Hippocampal formation (tissue), 2 donors: Measurements from ENCODE around the gene PHACTR3.
A peak's percentile ranks its signal among the peaks of the same experiment; 100 is the strongest.

ENCODE experiments used
- DNase-seq, 2 donors: peaks; one replicate each; lab custom pipeline; 2025; lab: John Stamatoyannopoulos, UW

Gene PHACTR3

GRCh38 chr20:59751075-59751711, 146.9 kb downstream of the PHACTR3 start:
- DNase-seq, result peak; percentile 71 to 76

GRCh38 chr20:59752101-59752586, 147.8 kb downstream of the PHACTR3 start:
- DNase-seq, result peak; percentile 24 to 41

- DNase-seq, result no peak
These were observed 148.5 kb downstream of the PHACTR3 start for GRCh38 chr20:59752704-59753460.

- no peak for DNase-seq
These were observed 149.5 kb downstream of the PHACTR3 start for GRCh38 chr20:59753836-59754235.

- no peak for DNase-seq
These were observed 150.2 kb downstream of the PHACTR3 start for GRCh38 chr20:59754551-59754950.

GRCh38 chr20:59756241-59756640, 151.9 kb downstream of the PHACTR3 start:
- no peak for DNase-seq

GRCh38 chr20:59764037-59764436, 159.7 kb downstream of the PHACTR3 start:
- no peak for DNase-seq

DNA sequence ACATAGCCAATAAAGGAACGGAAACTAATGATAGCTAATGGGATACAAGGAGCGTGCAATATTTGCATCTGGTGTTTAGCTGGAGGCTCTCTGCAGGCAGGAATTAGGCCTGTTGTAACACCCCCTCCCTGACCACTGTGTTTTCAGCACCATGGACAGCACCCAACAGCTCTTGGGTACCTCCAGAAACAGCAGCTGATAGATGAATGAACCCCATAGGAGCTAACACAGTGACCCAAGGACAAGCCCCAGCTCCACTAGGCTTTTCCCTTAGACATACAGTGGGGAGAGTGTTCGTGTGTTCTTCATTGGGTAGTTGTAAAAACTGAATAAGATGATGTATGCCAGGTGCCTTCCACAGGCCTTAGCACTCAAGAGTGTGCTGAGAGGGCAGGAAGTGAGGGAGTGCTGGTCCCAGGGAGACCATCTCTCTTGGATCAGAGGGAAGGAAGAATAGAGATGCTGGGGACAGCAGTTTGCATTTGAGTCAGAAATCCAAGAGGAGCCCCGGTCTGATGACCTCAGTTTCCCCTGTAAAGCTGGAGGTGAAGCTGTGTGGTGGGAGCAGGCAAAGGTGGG, 161.3 kb downstream of the PHACTR3 start:
- DNase-seq, result no peak

GRCh38 chr20:59767656-59768055, 163.3 kb downstream of the PHACTR3 start:
- DNase-seq, result no peak

GRCh38 chr20:59770270-59770669, 165.9 kb downstream of the PHACTR3 start:
- DNase-seq, result no peak

- DNase-seq, result no peak
These were observed 166.5 kb downstream of the PHACTR3 start for GRCh38 chr20:59770851-59771250.

GRCh38 chr20:59771506-59772372, 167.4 kb downstream of the PHACTR3 start:
- no peak for DNase-seq

- no peak for DNase-seq
These were observed 168.0 kb downstream of the PHACTR3 start for GRCh38 chr20:59772373-59772705.

DNA sequence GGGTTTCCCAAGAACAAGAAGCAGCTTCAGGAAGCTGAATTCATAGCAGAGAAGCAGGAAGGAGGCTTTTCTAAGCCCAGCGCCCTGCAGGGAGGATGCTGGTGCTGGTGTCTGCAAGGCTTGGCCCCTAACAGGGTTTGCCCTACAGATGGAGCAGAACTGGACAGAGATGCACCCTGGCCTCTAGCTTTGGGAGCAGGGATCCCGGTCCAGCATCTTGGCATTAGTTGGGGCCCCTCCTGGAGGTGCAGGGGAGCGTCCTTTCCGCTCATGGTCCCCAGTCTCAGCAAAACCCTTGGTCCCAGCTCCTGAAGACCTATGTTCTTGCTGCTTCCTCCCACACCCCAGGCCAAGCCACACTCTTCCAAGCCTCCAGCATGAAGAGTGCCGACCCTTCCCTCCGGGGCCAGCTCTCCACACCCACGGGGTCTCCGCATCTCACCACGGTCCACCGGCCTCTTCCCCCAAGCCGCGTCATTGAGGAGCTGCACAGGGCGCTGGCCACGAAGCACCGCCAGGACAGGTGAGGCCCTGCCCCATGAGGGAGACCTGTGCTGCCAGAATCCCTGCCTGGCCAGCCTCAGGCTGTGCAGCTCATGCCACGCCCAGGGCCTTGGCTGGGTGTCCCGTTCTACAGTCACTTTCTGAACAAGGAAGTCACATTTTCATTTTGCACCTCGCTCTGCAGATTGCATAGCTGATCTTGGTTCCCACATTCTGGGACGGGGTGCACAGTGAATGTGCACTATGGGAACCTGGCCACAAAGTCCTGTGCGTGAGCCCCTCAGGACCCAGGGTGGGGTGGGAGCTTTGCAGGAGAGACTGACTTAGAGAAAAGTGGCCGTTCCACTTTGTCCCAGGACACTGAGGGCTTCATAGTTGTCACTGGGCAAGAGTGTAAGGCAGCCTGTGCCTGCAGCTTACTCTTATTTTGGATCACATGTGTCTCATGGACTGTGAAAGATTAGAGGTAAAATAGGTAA, 168.9 kb downstream of the PHACTR3 start:
- no peak for DNase-seq

- no peak for DNase-seq
These were observed 169.9 kb downstream of the PHACTR3 start for GRCh38 chr20:59774204-59774641.

DNA sequence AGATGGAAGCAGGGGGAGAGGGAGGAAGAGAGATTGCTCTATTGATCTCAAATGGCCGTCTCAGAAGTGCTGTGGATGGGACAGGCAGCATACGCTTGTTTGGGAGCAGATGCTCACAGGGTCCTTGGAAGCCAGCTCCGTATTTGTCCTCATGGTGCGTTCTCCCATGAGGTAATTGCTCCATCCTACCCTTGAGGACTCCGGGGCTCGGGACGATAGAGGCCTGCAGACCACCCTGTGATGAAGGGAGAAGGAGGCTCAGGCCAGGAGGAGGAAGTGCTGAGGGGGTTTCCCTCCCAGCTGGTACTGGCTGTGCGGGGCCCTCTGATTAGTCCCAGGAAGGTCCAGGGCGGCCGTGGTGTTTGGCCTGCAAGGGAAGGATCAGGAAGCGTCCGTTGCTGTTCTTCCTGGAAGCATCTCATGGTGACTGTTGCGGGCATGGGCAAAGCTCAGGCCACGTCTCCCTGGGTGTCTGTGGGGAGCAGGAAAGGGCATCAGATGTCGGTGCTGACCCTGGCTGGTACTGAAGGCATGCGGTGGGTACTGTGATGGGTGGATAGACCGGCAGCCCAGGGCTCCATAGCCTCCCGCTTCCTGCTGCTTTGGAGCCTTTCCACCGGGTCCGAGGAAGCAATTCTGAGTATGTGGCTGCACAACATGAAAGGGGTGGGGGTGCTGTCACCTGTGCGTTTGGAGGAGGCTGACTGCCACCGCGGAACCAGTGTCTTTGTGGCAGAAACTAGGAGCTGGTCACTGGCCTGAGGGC, 170.8 kb downstream of the PHACTR3 start:
- no peak for DNase-seq

DNA sequence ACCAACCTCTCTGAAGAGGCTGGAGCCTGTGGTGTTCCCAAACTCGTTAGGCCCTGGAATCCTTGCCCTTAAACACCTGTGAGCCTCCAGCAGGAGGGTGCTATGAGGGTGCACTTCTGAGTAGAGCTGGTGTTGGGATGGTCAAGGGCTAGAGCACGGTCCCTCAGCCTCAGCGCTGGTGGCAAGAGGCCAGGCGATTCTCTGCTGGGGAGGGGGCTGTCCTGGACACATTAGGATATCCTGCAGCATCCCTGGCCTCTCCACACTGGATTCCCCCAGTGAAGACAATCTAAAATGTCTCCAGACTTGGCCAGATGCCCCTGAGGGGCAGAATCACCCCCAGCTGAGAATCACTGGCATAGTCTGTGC, 171.3 kb downstream of the PHACTR3 start:
- DNase-seq, result no peak

DNA sequence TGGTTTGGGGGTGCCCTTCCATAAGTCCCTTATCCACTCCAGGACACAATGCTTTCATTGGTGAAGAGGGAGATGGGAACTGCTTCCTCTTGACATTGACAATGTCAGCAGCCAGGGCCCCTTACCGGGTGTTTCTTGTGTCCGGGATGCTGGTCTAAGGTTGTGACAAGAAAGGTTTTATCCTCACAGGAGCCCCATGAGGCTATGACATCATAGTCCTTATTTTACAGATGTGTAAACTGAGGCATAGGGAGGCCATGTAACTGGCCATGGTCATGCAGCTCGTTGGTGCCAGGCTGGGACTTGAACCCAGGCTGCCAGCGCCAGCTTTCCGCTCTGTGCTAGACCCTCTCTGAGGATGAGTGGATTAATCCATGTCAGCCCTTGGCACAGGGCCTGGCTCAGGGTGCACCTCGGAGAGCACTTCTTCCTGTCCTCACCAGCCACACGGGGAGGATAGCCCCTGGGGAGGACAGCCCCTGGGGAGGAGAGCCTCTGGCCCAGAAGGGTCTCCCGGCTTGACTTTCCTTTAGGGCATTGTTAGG, 171.8 kb downstream of the PHACTR3 start:
- no peak for DNase-seq

DNA sequence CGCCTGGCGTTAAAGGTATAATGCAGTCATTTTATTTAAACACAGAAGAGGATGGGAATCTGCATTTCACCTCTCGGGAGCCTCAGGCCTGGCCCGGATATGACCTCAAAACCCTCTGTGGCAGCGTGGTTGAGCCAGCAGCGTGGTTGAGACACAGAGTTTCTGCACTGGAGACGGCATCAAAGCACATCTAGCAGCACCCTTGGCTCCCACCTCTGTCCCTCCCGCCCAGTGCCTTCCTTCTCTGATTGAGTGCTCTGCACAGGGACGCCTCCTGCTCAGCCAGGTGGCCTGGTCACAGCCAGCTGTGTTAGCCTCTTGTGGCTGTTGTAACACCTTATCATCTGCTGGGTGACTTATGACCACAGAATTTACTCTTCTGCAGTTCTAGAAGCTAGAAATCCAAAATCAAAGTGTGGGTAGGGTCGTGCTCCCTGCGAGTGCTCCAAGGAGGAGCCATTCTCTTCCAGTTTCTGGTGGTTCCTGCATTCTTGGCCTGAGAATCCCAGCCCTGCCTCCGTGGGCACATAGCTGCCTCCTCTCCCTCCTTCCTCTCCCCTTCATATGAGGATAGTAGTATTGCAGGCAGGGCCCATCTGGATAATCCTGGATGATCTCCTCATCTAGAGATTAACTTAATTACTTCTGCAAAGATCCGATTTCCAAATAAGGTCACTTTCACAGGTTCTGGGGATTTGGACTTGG, 172.4 kb downstream of the PHACTR3 start:
- no peak for DNase-seq
